ENCODE results near the gene DNHD1.

DNHD1 gene

DNA sequence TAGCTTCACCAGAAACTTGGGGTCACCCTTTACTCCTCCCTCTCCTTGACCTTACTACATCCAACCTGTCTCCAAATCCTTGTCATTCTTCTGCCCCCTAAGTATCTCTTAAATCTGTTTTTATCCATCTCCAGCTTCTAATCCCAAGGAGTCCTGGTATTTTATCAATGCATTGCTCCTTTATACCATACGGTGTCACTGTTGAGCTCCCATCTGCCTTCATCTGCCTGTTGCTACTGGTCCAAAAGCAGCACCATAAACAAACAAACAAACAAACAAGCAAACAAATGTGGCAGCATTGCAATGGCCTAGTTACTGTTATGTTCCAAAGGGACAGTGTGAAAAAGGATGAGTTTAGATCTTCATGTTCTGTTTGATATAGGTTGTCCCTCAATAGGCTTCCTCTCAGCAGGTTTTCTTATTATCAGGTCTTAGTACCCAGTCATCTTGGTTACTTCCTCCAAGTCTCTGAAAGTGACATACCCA is 34.2 kb downstream of the DNHD1 start:
- no peak for DNase-seq (ENCODE audit: low read depth in 2 of 2)

DNA sequence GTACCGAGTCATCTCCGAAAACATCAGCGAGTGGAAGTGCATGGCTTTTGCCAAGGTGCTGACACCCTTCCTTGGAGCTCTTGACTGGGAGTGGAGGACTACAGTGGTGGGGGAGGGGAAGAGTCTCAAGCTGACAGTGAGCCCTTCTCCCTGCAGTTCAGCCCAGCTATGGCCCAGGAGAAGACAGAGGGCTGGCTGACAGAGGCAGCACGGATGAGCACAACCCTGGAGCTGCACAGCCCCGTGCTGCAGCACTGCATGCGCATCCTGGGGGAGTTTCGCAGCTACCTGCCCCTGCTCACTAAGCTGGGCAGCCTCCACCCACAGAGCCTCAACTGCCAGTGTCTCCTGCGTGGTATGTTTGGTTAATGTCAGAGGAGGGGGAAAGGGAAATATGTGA is 41.4 kb downstream of the DNHD1 start:
- no peak for DNase-seq (ENCODE audit: low read depth in 2 of 2)

DNA sequence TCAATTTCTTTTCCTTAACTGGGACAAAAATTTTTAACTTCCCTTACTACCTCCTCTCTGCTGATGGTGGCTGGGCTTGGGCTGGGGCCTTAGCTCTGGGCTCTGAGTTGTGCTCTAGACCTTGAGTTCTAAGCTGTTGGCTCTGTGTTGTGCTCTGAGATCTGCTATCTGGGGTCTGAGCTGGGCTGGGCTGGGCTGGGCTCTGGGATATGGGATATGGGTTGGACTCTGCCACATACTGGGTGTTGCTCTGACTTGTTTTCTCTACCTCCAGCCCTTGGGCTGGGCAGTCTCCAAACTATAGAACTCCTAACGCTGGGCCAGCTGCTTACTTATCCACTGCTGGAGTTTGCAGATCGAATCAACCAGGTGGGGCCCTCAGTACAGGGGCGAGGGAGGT is 41.9 kb downstream of the DNHD1 start:
- no peak for DNase-seq (ENCODE audit: low read depth in 2 of 2)

DNA sequence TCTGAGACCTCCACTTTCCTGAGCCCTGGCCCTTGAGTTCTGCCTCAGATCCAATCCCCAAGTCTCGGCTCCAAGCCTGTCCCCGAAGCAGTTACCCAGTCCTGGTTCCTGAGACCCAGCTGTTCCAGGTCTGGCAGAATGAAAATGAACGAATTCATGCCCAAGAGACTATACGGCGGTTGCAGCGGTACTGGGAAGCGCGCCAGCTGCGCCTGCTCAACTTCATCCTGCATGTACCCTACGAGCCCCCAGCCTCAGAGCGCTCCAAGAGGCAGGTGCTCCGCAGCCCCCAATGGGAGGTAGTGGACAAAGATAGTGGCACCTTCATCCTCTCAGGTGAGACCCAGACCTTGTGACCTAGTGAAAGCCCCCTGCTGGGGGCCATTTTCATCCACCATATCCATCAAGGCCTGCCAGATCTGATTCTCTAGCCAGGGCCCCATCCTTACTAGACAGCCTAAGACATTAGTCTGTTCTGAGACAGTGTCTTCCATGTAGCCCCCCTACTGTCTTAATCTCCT is 42.7 kb downstream of the DNHD1 start:
- DNase-seq (ENCODE audit: low read depth in 2 of 2): no peak

DNA sequence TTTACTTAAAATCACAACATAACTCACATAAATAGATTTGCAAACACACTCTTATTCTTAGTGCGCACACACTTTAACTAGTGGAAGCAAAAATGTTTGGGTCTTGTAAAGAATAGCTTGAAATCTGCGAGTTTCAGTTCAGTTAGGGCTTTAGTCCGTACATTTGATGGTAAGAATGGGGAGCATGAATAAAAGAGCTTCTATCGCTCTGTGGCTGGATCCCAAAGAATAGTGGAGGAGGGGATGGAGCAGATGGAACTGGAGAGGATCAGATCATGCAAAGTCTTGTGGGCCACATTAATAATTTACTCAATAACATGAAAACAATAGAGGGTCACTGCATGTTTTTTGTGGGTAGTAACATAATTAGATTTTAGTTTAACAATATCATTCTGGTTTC is 44.3 kb downstream of the DNHD1 start:
- no peak for DNase-seq (ENCODE audit: low read depth in 2 of 2)

GRCh38 chr11:6542727-6543126 is 45.6 kb downstream of the DNHD1 start:
- DNase-seq (ENCODE audit: low read depth in 2 of 2): no peak

- no peak for DNase-seq (ENCODE audit: low read depth in 2 of 2)
Observed at GRCh38 chr11:6544921-6545850, 48.1 kb downstream of the DNHD1 start.

GRCh38 chr11:6545917-6546605 is 49.0 kb downstream of the DNHD1 start:
- no peak for DNase-seq (ENCODE audit: low read depth in 2 of 2)

DNA sequence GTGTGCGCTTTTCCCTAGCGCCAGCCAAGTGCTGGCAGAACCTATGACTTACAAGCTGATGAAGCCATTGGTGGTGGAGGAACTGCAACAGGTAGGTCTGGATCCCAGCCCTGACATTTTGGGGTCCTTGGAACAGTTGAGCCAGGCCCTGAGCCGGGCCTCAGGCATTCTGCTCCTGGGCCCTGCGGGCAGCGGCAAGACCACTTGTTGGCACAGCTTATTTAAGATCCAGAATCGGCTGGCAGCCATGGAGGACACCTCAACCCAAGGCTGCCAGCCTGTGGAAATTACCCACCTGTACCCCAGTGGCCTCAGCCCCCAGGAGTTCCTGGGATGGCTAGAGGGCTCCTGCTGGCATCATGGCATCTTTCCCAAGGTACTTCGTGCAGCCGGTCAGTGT is 49.7 kb downstream of the DNHD1 start:
- no peak for DNase-seq (ENCODE audit: low read depth in 2 of 2)

- DNase-seq (ENCODE audit: low read depth in 2 of 2): no peak
Observed at GRCh38 chr11:6547177-6547576, 50.1 kb downstream of the DNHD1 start.

- DNase-seq (ENCODE audit: low read depth in 2 of 2): no peak
Observed at GRCh38 chr11:6548121-6548520, 51.0 kb downstream of the DNHD1 start.

DNA sequence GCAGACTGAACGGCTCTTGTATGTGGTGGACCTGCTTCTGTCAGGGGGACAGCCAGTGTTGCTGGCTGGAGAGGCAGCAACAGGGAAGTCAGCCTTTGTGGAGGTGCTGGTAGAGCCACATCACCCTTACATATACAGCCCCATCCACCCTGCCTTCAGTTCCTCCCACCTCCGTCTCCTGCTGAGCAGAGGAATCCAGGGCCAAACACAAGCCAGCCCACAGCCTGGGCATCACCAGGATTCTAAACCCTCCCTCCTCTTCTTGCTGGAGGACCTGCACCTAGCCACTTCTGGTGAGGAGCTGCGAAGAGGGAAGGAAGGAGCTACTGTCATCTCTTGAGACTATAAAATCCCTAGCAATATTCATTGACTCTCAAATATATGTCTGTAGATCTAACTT is 51.6 kb downstream of the DNHD1 start:
- DNase-seq (ENCODE audit: low read depth in 2 of 2): no peak

GRCh38 chr11:6553634-6554033 is 56.6 kb downstream of the DNHD1 start:
- DNase-seq (ENCODE audit: low read depth in 2 of 2): no peak

- no peak for DNase-seq (ENCODE audit: low read depth in 2 of 2)
Observed at GRCh38 chr11:6554828-6555706, 58.0 kb downstream of the DNHD1 start.

- DNase-seq (ENCODE audit: low read depth in 2 of 2): no peak
Observed at GRCh38 chr11:6556139-6556949, 59.3 kb downstream of the DNHD1 start.

DNA sequence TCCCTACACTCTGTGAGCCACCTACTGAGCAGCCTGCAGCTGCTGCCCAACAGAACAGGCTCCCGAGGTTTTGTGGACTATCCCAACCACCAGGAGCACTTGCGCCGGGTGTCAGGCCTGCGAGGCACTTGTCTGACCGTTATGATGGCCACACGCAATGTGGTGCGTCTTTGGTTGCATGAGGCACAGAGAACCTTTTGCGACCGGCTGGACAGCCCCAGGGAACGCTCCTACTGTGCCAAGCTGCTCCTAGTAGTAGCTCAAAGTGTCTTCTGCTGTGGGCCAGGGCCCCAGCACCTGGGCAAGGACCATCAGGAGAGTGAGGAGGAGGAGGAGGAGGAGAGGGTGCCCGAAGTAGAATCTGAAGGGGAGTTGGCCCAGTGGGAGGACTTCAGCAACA is 60.0 kb downstream of the DNHD1 start:
- no peak for DNase-seq (ENCODE audit: low read depth in 2 of 2)

DNA sequence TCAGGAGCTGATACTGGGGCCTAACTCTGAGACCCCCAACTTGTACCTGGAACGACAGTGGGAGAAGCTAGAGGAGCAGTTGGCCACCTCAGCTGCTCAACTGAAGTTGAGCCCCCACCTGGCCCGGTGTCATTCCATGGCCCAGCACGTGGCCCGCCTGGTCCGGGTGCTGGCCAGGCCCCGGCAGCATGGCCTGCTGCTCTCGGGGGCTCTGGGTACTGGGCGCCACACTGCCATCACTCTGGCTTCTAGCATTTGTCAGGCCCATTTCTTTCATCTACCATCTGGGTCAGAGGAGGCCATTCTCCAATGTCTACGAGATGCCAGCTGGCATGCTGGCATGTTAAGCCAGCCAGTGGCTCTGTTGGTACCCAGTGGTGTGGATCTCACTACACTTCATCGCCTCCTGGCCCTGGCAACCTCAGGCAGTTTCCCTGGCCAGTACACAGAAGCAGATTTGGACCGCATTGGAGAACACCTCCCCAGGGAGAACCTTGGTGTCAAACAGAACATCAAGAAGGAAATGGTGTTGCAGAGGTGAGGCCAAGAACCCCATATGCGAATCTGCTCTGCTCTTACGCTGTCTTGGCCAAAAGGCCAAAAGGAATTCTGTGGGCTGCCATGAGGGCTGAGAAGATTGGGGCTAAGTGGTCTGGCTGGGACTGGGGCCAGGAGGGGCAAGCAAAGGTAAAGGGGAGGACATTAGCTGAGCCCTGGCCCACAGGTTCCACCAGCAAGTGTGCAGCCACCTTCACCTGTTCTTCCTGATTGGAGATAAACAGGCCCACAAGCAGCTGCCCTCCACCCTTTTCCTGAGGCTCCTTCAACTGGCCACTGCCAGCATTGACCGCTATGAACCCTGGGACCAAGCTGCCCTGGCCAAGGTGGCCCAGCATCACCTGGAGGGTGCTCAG is 60.9 kb downstream of the DNHD1 start:
- no peak for DNase-seq (ENCODE audit: low read depth in 2 of 2)

DNA sequence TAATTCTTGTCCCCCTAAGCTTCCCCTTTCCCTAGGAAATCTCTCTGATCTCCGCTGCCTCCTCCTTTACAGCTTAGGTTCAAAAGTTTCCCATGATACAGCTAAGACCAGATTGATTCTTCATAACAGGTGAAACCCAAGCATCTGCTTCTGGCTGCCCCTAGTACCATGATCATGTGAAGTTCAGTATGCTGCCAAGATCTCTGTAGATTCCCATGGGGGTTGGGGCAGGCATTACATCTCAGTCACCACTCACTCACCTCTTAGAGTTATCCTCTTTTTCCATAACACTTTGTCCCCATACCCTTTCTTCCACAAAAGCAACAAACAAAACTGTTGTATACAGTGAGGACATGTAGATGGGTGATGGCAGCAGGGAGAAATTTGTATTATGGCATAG is 62.3 kb downstream of the DNHD1 start:
- DNase-seq (ENCODE audit: low read depth in 2 of 2): no peak

DNA sequence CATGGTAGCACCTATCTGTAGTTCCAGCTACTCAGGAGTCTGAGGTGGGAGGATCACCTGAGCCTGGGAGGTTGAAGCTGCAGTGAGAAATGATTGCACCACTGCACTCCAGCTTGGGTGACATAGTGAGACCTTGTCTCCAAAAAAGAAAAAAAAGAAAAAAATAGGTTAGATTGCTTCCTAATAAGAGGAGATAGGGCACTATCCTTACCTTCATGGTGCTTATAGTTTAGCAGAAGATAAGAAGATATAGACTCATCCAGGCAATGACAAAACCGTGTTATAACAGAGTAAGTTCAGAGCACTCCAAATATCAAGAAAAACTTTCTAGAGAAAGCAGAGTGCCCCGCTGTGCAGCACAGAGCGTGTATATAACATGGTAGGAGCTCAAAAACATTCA is 64.2 kb downstream of the DNHD1 start:
- DNase-seq (ENCODE audit: low read depth in 2 of 2): no peak

DNA sequence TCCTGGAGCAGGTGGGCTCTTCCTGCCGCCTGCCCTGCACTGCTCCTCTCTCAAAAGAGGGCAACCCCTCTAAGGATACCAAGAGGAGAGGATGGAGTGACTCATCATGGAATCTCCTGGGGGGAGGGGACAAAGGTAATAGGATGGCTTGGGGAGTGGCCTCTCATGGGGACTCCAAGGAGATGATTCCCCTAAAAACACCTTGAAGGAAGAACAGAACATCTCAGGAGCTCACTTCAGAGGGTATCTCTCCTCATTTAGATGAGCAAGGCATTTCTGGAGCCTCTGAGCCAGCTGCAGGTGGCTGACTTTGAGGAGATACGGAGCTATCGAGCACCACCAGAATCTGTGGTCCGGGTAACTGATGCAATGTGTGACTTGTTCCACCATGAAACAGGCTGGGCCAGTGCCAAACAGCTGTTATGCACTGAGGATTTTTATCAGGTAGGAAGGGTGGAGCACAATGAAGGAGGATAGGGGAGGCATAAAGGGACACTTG is 66.1 kb downstream of the DNHD1 start:
- no peak for DNase-seq (ENCODE audit: low read depth in 2 of 2)
